HCEC 1CT (cell line): ENCODE data around the gene AGAP1.

Experiments used
- DNase-seq: peaks from one replicate; pipeline ENCODE4 v3.0.0-alpha.2; 2017

AGAP1 gene

DNA sequence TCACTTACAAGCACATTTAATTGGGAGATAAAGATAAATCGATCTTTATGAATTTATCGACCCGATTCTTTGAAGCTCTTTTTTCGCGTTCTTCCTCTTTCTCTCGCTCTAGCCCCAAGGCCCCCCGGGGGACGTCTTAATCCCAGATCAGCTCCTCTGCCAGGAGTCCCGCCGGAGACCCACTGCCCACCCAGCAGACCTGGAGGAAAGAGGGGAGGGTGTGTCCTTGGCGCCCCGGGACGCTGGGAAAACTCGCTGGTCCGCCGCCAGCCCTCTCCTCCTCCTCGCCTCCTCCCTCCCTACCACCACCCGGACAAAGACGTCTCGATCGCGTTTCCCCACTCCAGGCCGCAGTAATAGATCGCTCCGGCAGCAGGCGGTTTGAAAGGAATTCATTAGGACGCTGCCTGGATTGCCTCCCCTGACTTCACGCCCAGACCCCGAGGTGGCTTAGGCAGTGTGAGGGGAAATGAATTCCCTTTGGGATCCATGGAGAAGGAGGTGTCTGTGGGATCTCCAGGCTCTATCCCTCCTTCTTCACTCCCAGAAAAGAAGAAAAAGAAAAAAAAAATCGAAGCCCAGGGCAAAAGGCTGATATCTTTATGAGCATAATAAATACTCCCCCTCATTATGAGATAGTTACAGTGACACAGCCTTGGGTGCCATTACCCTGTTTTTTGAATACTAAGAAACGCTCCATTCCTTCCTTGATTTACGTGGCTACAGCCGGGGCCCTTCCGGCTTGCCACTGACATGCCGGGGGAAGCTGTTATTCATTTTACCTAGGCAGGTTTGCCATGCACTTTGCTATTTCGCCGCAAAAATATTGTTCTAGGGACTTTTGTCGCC is 676.1 kb downstream of the AGAP1 start:
- DNase-seq, result no peak

DNA sequence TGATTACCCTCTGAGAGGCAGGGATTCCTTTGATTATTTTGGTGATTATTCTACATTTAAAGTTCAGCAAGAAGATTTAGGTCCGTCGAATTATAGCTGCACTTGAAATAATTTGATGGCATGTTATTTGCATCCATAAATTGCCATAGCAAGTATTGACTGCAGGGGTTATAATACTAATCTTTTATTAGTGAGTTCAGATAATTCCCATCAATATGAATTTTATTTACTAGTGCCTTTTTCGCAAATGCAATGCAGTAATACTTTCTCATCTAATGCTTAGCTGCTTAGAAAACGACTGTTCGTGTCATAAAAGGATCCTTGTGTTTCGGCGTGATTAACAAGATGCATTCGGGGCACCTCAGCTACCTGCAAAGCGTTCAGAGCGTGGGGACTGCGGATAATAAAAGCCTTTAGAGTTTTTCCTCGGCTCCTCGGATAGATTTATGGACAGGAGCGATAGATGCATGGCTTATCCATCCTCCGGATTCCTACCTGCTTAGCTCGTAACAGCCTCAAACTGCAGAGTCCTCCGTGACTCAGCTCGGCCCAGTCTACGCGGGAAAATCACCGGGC is 676.8 kb downstream of the AGAP1 start:
- no peak for DNase-seq

DNA sequence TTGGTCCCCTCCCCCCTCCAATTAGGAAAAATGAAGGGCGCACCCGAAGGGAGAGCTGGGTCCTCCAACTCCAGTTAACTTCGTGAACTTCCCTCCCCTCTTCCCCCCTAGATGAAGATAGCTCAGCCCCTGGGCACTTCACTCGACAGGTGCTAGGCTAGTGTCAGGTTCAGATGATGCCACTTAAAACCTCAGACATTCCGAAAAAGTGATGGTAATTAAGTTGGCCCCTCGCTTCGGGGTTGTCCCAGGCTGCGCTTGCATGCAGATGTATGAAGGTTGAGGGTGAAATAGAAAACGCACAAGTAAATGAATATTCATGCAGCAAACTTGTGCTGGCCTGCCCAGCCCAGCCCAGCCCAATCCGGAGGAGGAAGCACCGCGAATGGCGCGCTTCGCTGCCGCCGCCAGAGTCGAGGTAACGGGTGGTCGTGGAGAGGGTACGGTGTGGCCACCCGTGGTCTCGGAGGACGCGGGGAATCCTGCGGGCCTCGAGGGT is 677.4 kb downstream of the AGAP1 start:
- no peak for DNase-seq

DNA sequence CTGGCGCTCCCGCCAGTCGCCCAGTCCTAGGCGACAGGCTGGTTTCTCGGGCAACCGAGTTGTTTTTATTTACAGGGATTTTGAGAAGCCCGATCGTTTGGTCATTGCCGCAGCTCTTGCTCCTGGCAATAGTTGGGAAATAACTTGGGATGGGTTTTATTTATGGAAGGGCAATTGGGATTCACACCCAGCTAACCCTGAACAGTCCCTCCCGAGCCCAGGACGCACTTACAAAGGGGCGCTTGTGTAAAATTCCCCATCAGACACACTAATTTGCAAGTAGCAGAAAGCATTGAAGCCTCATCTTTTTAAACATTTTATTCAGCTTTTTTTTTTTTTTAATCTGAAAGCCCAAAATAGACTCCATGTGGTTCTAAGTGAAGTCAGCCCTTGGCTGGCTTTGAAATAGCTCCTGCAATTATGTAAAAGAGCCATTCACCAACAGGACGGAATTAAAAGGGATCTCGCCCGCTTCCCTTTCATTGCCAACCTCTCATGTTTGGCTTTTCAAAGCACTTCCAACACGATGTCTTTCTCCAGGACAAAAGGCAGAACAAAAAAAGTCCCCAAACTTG is 677.9 kb downstream of the AGAP1 start:
- DNase-seq, result no peak

- no peak for DNase-seq
These were observed 678.6 kb downstream of the AGAP1 start for GRCh38 chr2:236172255-236173035.

GRCh38 chr2:236173036-236173728 is 679.3 kb downstream of the AGAP1 start:
- DNase-seq, result no peak

DNA sequence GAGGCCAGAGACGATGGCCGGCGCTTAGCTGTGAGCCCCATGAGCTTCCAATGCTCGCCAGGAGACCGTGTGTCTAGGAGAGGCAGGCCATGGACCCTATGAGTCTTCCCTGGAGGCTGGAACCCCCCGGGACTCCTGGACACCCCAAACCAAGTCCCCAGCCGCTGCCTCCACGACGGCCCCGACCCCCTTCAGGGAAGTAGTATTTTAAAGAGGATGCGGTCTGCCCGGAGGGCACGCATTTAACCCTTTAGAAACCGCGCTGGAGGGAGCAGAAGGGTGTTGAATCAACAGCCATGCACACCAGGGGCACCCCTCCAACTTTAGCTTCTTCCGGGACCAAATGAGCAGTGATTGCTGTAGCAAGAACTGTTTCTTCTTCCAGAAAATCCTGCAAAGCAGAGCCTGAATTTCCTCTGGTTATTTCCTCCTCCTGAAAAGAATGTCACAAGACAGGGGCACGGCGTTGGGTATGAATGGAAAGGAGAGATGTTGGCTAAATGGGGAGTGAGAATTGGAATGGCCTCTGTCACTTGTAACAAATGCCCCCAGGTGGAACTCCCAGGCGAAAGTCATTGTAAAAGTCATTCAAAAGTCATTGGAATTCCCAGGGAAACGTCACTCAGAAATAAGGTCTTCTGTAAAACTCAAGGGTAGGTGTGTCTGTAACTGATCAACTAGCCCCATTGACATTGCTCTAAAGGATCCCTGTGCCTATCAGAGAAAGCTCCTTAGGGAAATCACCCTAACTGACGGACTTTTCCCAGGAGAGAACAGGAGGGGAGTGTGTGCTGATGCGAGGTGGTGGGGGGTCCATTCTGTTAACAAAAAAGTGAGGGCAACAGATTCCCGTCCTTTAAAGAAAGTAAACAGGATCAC is 680.1 kb downstream of the AGAP1 start:
- DNase-seq, result no peak

GRCh38 chr2:236175548-236176150 is 681.8 kb downstream of the AGAP1 start:
- no peak for DNase-seq

GRCh38 chr2:236176417-236176816 is 682.6 kb downstream of the AGAP1 start:
- peak; percentile 51 for DNase-seq

DNA sequence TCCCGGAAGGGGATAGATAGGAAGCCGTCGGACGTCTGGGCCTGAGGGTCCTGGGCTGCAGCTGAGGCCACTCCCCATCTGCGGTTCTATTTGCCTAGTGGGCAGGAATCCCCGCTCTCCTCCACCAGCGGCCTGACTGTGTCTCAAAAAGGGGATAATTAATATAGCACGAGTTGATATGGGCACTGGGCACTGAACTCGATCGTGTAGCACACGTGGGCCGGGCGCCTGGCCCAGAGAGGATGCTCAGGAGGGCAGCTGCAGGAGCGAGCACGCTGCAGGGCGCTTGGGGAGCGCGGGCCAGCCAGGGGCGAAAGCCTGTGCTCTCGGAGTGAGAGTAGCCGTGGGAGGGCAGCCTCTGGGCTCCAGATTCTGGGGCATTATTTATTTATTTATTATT is 683.1 kb downstream of the AGAP1 start:
- no peak for DNase-seq

GRCh38 chr2:236177604-236177966 is 683.7 kb downstream of the AGAP1 start:
- peak; percentile 23 for DNase-seq

GRCh38 chr2:236177967-236178889 is 684.4 kb downstream of the AGAP1 start:
- peak; percentile 56 for DNase-seq

GRCh38 chr2:236178890-236179235 is 685.0 kb downstream of the AGAP1 start:
- DNase-seq, result peak; percentile 4

DNA sequence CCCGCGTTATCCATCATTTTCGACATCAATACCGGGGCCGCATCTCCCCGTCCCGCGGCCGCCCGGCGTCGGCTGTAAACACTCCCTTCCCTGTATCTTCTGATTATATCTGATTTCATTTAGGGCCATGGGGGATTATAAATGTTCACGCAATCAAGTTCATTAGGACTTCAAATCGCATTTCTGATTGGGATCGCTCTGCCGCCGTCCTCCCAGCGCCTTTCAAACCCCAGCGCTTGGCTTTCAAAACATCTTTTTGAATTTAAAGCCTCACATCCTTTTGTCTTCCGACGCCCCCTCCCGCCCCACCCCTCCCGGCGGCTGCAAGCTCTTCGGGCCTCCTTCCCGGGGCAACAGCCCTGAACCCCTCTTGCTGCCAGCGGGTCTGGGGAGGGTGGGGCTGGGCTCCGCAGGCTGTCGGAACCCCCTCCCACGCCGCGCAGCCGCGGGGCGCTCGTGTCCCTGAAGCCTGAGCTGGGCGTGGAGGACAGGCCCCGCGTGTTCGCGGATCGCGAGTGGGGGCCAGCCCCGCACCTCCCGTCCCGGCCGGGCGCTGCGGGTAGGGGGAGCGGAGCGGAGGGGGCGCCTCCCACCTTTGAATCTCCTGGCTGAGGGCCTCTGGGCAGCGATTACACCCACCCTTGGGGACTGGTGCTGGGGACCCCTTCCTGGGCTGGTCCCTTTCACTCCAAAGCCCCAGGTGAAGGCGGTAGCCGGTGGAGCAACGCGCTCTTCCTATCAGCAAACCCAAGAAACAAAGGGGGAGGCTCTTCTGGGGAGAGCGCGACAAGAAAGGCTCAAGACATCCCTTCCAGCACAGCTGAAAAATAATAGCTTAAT is 685.6 kb downstream of the AGAP1 start:
- DNase-seq, result peak; percentile 2

GRCh38 chr2:236180076-236180816 is 686.4 kb downstream of the AGAP1 start:
- peak; percentile 70 for DNase-seq

DNA sequence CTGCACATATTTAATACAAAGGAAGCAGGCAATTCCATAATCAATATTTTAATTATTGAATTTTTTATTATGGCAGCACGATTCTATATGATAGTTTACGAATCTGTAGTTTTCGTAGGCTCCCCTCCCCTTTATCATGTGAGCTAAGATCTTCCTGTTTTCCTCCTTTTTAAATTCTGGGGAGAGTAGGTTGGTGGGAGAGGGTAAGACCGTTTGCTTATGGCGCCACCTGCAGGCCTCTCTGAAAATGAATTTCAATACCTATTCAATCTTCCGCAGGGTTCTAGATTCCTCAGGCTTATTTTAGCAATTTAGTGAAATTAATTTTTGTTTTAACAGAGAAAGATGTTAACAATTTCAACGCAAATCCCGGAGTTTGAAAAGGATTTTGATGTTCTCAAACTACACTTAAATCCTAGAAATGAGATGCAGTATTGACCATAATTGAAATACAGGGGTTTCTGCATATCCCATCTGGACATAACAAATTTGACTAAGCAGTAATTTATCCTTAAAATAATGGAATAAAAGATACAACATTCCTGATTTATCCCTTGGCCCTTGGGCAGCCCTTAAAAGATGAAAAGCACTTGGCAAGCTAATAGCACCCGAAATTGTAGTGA is 687.1 kb downstream of the AGAP1 start:
- DNase-seq, result peak; percentile 65
